ENCODE results near the gene DDX1. TPM values are rescaled to one million over a fixed set of nuclear protein-coding genes. Genes with fewer than 3 reads are reported as not detected.
A peak's percentile ranks its signal among the peaks of the same experiment; 100 is the strongest.

Gene DDX1
- total RNA-seq, 1 donor from 2014 or later = 81.3 TPM

GRCh38 chr2:15584316-15584715 lies 7.4 kb upstream of the DDX1 start:
- no peak for FAIRE-seq
- no peaks in the 10 kb centered on the region for H3K27me3 ChIP-seq (ENCODE audit: control insufficient read depth, insufficient read depth, low read length)
- no peak for DNase-seq (ENCODE audit: low read depth)
- no peak for TF ChIP-seq CTCF (IDR thresholded peaks at IDR 0.05; ENCODE audit: insufficient read depth, low read length, severe bottlenecking)
- H3K36me3 ChIP-seq (ENCODE audit: control insufficient read depth, insufficient read depth, low read length) = no peaks in the 10 kb centered on the region
- H3K4me3 ChIP-seq (ENCODE audit: low read depth, low read length) = no peak overlapping the region

- no peak for FAIRE-seq
- H3K4me3 ChIP-seq (ENCODE audit: low read depth, low read length) = no peak overlapping the region
- H3K36me3 ChIP-seq (ENCODE audit: control insufficient read depth, insufficient read depth, low read length) = no peaks in the 10 kb centered on the region
- DNase-seq (ENCODE audit: low read depth) = peak; percentile 44
- no peaks in the 10 kb centered on the region for H3K27me3 ChIP-seq (ENCODE audit: control insufficient read depth, insufficient read depth, low read length)
- no peak for TF ChIP-seq CTCF (IDR thresholded peaks at IDR 0.05; ENCODE audit: insufficient read depth, low read length, severe bottlenecking)
Observed at GRCh38 chr2:15584767-15585469, 6.8 kb upstream of the DDX1 start.

GRCh38 chr2:15588329-15588919 lies 3.2 kb upstream of the DDX1 start:
- H3K36me3 ChIP-seq (ENCODE audit: control insufficient read depth, insufficient read depth, low read length) = no peaks in the 10 kb centered on the region
- DNase-seq (ENCODE audit: low read depth) = peak; percentile 46
- no peaks in the 10 kb centered on the region for H3K27me3 ChIP-seq (ENCODE audit: control insufficient read depth, insufficient read depth, low read length)
- no peak for FAIRE-seq
- no peak overlapping the region for H3K4me3 ChIP-seq (ENCODE audit: low read depth, low read length)
- peak; percentile 76 for TF ChIP-seq CTCF (IDR thresholded peaks at IDR 0.05; ENCODE audit: insufficient read depth, low read length, severe bottlenecking)

GRCh38 chr2:15591373-15591691 lies 336 bp upstream of the DDX1 start:
- peak overlapping the region; percentile 86 for H3K4me3 ChIP-seq (ENCODE audit: low read depth, low read length)
- DNase-seq (ENCODE audit: low read depth) = no peak
- FAIRE-seq = no peak
- H3K36me3 ChIP-seq (ENCODE audit: control insufficient read depth, insufficient read depth, low read length) = peaks cover 2% of the 10 kb centered on the region
- no peaks in the 10 kb centered on the region for H3K27me3 ChIP-seq (ENCODE audit: control insufficient read depth, insufficient read depth, low read length)
- TF ChIP-seq CTCF (IDR thresholded peaks at IDR 0.05; ENCODE audit: insufficient read depth, low read length, severe bottlenecking) = no peak

- H3K4me3 ChIP-seq (ENCODE audit: low read depth, low read length) = no peak overlapping the region
- no peak for FAIRE-seq
- DNase-seq (ENCODE audit: low read depth) = no peak
- H3K36me3 ChIP-seq (ENCODE audit: control insufficient read depth, insufficient read depth, low read length) = peaks cover 4% of the 10 kb centered on the region
- no peak for TF ChIP-seq CTCF (IDR thresholded peaks at IDR 0.05; ENCODE audit: insufficient read depth, low read length, severe bottlenecking)
- no peaks in the 10 kb centered on the region for H3K27me3 ChIP-seq (ENCODE audit: control insufficient read depth, insufficient read depth, low read length)
Observed at GRCh38 chr2:15593327-15593705, 1.6 kb downstream of the DDX1 start.
